ENCODE data around the gene HSD17B10. TPM values are rescaled to one million over a fixed set of nuclear protein-coding genes. Genes with fewer than 3 reads are reported as not detected.

The HSD17B10 gene
- total and polyA plus RNA-seq, 2 of the 13 experiments (the other 11 are each of a cell fraction or from before 2014, with no cell fraction given), result 68.7 to 84.7 TPM

GRCh38 chrX:53438832-53439230 lies 4.7 kb upstream of the HSD17B10 start (continued):
- TF ChIP-seq ZNF550 (CRISPR knock-in tag; IDR thresholded peaks at IDR 0.05; ENCODE audit: borderline replicate concordance), result no peak
- TF ChIP-seq ZNF772 (CRISPR knock-in tag; IDR thresholded peaks at IDR 0.05), result no peak
- TF ChIP-seq TCF12 (IDR thresholded peaks at IDR 0.05), result no peak
- no peak for TF ChIP-seq TCF12 (CRISPR knock-in tag; IDR thresholded peaks at IDR 0.05)

DNA sequence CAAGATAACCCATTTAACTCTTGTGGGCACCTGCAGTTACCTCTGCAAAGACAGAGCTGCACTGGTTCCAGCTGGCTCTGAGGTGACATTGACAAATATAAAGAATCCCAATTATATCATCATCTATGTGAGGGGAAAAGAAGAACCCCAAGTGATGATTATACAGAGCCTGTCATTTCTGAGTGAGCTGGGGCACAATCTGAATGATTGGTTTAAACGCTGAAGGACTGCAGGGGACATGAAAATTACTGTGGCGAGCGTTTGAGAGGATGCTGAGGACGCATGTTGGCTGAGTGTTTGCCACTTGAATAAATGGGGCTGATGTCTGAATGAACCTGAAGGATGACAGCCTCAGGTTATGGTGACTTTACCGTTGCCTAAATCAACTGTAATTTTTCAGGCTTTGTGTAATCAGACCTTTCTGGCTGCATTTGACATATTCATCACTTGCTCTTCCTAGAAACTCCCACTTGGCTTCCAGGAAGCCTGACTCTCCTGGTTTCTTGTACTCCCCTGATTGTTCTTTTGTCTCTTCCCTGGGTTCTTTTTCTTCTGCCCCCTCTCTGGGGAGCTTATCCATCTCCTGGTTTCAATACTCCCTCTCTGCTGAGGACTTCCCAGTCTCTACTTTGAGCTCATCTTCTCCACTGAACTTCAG lies 4.1 kb upstream of the HSD17B10 start:
- no peak for DNase-seq (ENCODE audit: low spot score)
- H3K4me1 ChIP-seq (ENCODE audit: insufficient read depth, low read length), result peaks cover 10% of the 10 kb centered on the region
- no peak for ATAC-seq
- intact Hi-C loops (cut with micrococcal nuclease; ENCODE audit: unreplicated experiment), result no loop called here
- H3K27ac ChIP-seq (ENCODE audit: extremely low read length, insufficient read depth, low read length), result no peak overlapping the region
- ChIA-PET CTCF (ENCODE audit: low intra/inter-chr PET ratio, low total read pairs) (no interaction called here), POLR2A (interaction anchor here (0.6 kb wide), 1 partner anchor 246 kb away, joined by 3 read pairs; no protein-coding TSS in a partner anchor)
- in situ Hi-C loops (cut with HindIII; ENCODE audit: extremely low pct_ligation_motif_present, low pct_unique_long_range_greater_than_20kb), result no loop called here
- H3K9me3 ChIP-seq (ENCODE audit: low read length), result no peaks in the 10 kb centered on the region
- BruUV-seq (replicated peaks), result no TSS peak
- no peaks in the 10 kb centered on the region for H3K36me3 ChIP-seq (replicated peaks in 1 of 2; ENCODE audit: control insufficient read depth in 1 of 2, insufficient read depth in 2 of 2, low read length in 2 of 2)
- no peak overlapping the region for H3K4me2 ChIP-seq (ENCODE audit: low read depth, low read length)
- no peaks in the 10 kb centered on the region for H3K79me2 ChIP-seq (ENCODE audit: insufficient read depth, low read length)
- H3K4me3 ChIP-seq (replicated peaks in 1 of 3; ENCODE audit: insufficient read depth in 1 of 3, low read depth in 2 of 3, low read length in 3 of 3), result no peak overlapping the region
- no peak overlapping the region for H2AFZ ChIP-seq (ENCODE audit: low read length)
- no peak for FAIRE-seq
- H4K20me1 ChIP-seq (ENCODE audit: insufficient read depth, low read length), result no peaks in the 10 kb centered on the region
- H3K27me3 ChIP-seq (ENCODE audit: control insufficient read depth in 1 of 2, insufficient read depth in 2 of 2, low read length in 2 of 2), result no peaks in the 10 kb centered on the region; a peak in 1 of 5 replicates
- 10% methylated on average over 4 of the region's 5 CpGs for WGBS (ENCODE audit: low lambda C conversion rate)
- no peak overlapping the region for H3K9ac ChIP-seq (ENCODE audit: insufficient read depth, low read depth, low read length)
- TF ChIP-seq ZBTB42 (CRISPR knock-in tag; IDR thresholded peaks at IDR 0.05) (no peak), FOXK1 (CRISPR knock-in tag; IDR thresholded peaks at IDR 0.05; ENCODE audit: borderline replicate concordance, low read depth) (no peak), SCMH1 (CRISPR knock-in tag; IDR thresholded peaks at IDR 0.05; ENCODE audit: borderline replicate concordance) (no peak), MAFK (conservative IDR thresholded peaks at IDR 0.05 in 1 of 2, IDR thresholded peaks at IDR 0.05 in 1 of 2; ENCODE audit: low read length in 2 of 2) (no peak), ZNF572 (CRISPR knock-in tag; IDR thresholded peaks at IDR 0.05) (no peak), ZNF781 (CRISPR knock-in tag; IDR thresholded peaks at IDR 0.05; ENCODE audit: borderline replicate concordance, not compliant biosample characterization) (no peak), KMT2B (CRISPR knock-in tag; IDR thresholded peaks at IDR 0.05) (no peak), U2AF2 (IDR thresholded peaks at IDR 0.05; ENCODE audit: low read depth, low read length) (no peak)

Data from HepG2 (cell line).